HG03469 (cell line): ENCODE data around the gene ADPRHL1.
"Not testable (repeated sequence)": the region's sequence is repeated elsewhere in the genome, so short reads cannot be mapped to it uniquely, and the experiment has no call there.

ENCODE experiments used
- ATAC-seq: cut with Tn5 transposase; IDR thresholded peaks from one replicate; pipeline ENCODE4 v1.9.1; 2021; ENCODE audit warnings: mild to moderate bottlenecking, moderate library complexity, moderate number of reproducible peaks; ENCODE audit not compliant: unreplicated experiment

The ADPRHL1 gene

DNA sequence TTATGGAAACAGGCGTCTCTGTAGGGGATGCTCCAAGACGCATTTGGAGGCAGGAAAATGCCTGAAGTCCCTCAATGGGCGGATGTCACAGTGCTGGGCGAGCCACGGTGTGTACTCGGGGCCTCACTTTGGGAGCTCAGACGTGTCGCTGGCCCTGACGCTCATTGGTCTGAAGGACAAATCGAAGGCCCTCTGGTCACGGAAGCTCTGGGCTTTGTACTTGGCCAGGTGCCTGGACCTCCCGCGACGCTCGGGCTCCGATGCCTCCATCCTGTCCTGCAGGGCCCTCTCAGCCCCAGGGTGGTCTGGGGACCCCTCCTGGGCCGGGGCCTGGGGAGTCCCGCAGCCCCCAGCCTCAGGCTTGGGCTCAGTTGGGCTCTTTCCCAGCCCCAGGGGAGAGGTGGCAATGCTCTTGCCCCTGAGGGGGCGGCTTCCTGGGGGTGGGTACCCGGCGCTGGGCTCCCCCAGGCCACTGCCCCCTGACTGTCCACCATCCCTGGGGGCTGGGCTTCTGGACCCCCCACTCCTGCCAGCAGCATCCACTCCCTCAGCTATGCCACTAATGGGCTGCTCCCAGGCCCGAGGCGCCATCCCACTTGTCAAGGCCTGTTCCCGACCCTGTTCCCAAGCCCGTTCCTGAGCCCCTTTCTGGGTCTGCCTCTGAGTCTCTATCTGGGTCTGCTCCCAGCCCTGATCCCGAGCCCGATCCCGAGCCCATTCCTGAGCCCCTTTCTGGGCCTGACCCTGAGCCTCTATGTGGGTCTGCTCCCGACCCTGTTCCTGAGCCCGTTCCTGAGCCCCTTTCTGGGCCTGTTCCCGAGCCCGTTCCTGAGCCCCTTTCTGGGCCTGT lies 49.8 kb downstream of the ADPRHL1 start:
- ATAC-seq, result no peak

DNA sequence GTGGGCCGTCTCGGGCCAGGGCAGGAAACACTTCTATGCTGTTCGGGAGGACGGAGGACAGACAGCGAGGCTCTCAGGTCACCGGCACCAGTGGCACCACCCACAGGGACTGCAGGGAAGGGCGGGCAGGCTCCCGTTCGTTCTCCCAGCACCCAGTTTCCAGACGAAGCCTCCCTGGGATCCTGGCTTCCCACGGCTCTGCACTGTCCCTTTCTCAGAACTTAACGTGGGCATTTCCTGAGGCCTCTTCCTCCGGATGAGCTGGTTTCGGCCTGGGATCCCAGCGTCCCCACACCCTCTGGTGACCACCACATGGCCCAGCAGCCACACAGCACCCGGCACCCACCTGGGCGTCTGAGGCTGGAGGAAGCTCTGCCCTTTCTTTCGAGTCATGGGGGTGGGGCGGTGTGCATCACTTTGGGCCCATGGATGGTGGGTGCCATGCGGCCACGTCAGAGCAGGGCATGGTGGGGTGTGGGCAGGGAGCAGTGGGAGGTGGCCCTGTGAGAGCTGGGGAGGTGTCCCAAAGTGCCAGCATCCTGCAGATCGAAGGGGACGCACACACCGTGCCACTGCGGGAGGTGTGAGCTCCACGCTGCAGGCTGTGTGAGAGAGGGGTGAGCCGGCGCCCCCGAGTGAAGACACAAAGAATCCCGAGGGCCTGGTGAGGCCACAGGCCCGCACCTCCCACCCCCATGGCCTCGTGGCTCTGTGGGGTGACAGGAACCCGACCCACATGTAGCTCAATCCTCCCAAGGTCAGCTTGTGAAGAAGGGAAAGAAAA lies 50.6 kb downstream of the ADPRHL1 start:
- no peak for ATAC-seq

DNA sequence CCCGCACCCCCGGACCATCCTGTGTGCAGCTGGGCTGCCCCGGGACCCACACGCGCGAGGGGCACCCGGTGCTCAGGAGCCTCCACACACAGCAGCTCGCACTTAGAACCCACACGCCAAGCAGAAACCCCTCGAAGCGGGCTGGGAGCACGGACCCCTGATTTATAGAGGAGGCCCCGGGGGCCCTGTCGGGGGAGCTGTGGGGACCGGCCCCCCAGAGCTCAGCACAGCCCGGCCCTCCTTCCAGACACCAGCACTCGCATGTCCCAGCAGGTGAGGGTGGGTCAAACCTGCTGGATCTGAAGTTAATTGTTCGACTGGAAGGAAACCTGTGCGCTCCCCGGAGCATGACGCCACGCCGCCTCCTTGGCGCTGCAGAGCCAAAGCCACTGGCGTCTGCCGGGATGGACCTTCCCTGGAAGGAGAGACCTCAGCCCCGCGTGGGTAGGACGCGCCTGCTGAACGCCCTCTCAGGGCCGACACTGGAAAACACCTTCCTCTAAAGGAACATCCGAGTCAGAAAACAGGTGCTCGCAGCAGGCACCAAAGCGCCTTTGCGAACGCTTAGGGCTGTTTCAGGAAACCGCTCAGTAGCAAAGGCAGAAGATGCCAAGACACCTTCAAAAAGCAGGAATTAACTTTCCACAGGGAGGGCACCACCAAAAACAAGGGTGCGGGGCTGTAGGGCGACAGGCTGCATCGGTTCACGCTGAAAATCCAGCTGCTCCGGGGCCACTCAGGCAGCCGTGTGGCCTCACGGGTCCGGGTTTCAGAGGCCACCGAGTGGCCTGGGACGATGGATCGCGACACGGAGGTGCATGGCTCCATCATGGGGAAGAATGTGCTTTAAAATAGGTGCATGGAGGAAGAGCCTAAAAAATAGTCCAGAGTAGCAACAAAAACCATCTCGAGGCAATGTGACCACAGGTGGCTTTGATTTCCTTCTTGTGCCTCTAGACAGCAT lies 51.6 kb downstream of the ADPRHL1 start:
- ATAC-seq, result no peak

- ATAC-seq, result no peak
Measured at GRCh38 chr13:113400621-113401451, 52.5 kb downstream of the ADPRHL1 start.

DNA sequence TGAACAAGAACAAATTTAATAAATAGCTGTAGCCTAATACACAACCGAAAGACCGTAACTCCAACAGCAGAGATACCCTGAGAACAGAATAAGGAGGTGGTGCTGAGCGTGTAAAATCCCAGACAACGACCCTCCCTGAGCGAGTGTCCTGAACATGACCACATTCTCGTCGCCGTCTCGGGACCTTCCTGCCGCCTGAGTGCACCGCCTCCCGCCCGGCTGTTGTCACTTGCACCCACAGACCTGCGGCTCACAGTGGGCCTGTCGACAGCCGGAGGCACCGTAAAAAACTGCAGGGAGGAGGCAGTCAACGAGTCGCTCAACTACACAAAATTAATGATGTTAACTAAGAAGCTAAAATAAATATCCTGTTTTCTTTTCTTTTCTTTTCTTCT lies 53.5 kb downstream of the ADPRHL1 start:
- no peak for ATAC-seq

DNA sequence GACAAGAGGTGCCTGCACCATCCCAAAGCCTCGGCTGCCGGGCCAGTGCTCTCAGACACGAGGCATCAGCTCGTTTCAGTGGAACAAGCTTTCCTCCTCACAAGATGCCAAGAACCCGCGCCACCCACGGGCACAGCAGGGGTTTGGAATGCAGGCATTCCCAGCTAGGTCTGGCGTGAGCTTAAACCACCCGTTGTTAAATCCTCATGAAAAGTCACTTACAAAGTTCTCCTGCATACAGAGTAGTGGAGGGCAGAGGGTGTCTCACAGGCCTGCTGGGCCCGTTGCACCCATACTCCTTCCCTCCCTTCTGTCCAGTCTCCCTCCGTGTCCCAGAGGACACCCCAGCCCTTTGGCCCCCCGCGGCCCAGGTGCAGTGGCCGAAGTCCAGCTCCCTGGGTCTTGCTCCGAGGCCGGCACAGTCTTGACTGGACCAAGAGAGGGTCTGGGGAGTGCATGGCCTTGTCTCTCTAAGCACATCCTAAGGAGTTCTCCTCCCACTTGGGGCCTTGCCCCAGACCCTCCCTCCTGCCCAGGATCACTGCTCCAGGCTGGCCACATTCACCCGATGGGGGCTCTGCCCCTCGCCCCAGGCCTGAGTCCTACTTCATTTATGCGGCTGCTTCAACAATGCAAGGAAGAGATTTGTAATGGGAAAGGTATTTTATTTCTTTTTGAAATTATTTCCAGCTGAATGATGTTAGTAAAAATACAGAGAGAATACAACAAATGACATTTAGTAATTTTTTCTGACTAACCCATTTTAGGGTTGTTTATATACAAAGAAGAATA lies 54.1 kb downstream of the ADPRHL1 start:
- ATAC-seq, result no peak

- no peak for ATAC-seq
Measured at GRCh38 chr13:113397608-113398425, 55.5 kb downstream of the ADPRHL1 start.

- no peak for ATAC-seq
Measured at GRCh38 chr13:113394339-113394640, 59.0 kb downstream of the ADPRHL1 start.

DNA sequence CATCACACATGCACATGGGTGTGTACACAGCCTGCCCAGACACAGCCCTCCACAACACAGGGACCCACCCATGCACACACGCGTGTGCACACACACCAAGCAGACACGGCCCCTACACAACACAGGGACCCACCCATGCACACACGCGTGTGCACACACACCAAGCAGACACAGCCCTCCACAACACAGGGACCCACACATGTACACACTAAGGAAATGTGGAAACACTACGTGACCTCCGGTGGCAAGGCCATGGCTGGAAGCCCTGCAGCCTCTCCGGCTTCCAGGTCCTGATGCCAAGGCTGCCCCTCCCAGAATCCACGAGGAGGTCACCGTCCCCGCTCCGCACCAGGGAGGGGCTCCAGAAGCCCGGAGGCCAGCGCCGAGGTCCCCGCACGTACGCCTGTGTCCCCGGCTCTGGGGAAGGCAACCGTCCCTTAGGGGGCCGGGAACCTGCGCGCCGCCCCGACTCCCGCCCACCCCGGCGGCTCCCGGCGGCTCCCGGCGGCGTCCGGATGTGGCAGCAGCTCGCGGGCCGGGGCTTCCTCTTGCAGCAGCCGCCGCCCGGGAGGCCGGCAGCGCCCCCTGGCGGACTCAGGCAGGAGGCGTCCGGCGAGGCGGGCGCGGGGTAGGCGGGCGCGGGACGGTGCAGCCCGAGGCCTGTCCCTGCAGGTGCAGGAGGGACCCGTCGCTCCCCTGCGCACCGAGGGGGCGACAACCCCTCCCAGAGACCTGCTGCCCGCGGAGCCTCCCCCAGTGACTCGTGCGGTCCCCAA lies 59.5 kb downstream of the ADPRHL1 start:
- peak; percentile 90 for ATAC-seq

GRCh38 chr13:113393226-113393562 lies 60.1 kb downstream of the ADPRHL1 start:
- ATAC-seq, result no peak

DNA sequence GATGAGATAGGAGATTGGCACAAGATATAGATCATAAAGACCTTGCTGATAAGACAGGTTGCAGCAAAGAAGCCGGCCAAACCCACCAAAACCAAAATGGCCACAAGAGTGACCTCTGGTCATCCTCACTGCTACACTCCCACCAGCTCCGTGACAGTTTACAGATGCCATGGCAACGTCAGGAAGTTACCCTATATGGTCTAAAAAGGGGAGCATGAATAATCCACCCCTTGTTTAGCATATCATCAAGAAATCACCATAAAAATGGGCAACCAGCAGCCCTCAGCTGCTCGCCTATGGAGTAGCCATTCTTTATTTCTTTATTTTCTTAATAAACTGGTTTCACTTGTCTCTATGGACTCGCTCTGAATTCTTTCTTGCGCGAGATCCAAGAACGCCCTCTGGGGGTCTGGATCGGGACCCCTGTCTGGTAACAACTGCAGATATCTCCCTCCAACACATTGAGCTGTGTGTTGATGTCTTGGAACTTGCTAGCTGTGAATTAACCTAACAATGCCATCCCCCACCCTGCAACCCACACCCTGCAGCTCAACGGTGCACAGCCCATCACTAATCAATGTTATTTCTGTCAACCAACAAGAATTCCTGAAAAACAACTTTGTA lies 62.3 kb downstream of the ADPRHL1 start:
- no peak for ATAC-seq

DNA sequence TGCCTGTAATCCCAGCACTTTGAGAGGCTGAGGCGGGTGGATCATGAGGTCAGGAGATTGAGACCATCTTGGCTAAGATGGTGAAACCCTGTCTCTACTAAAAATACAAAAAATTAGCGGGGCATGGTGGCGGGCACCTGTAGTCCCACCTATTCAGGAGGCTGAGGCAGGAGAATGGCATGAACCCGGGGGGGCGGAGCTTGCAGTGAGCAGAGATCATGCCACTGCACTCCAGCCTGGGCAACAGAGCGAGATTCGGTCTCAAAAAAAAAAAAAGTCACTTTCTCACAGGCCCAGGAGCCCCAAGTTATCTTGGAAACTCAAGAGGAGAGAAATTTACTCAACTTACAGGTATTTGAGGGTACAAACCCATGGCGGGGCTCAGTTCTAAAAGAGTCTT lies 63.7 kb downstream of the ADPRHL1 start:
- not testable (repeated sequence) for ATAC-seq

GRCh38 chr13:113387396-113387795 lies 65.9 kb downstream of the ADPRHL1 start:
- ATAC-seq, result no peak

GRCh38 chr13:113383089-113383488 lies 70.2 kb downstream of the ADPRHL1 start:
- ATAC-seq, result no peak

- not testable (repeated sequence) for ATAC-seq
Measured at GRCh38 chr13:113382542-113382941, 70.7 kb downstream of the ADPRHL1 start.

DNA sequence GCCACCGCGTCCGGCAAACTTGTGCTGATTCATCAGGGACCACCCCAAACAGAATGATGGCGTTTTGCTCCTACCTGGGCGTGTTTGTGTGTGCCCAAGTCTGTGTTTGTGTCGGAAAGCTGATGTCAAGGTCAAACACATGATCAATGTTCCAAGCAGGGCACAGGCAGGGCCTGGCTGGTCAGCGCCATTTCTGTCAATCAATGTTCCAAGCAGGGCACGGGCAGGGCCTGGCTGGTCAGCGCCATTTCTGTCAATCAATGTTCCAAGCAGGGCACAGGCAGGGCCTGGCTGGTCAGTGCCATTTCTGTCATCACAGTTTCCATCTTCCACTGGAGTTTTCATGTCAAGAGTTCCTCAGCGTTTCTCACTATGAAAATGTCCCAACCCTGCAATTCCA lies 74.5 kb downstream of the ADPRHL1 start:
- no peak for ATAC-seq

- no peak for ATAC-seq
Measured at GRCh38 chr13:113374511-113375175, 78.6 kb downstream of the ADPRHL1 start.
